ENCODE results near the gene RASGEF1B.

The RASGEF1B gene

DNA sequence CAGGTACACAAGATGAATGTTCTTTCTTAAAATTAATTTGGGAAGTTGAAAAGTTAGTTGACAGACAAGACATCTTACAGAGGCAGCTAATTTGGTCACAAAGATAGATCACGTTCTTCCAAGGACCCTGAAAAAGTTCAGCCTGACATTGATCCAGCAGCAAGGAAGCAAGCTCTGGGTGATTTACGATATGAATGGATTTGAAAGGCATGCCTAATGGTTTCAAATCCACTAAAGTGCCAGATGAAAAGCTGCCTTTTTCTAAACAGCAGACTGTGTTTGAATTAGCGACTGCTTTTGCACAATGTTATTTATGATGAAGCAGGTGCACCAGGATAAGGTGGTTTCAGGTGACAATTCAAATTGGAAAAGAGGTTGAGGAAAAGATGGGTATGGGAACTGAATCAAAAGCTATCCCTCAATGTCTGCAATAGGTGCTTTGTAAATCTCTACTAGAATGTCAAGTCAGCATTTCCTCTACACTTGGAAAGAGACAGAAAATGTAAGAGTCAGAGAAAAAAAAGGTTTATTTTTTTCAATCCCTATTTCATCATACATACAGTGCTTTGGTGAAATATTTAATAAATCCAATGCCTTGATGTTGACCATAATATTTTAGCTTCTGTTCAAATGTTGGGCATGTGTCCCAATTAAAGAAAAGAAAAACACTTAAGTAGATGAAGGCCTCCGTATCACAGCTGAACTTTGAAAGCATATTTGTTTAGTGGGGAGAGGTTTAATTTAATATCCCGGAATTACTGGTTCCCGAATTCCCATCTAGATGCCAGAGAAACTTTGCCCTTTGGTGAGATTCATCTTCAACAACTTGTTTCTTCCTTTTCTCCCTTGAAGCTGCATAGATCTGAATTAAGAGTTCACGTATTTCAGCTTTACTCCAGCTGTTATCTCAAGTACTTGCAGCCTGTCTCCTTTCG lies 6.0 kb downstream of the RASGEF1B start:
- peak; percentile 42 for DNase-seq (ENCODE audit: low spot score)

DNA sequence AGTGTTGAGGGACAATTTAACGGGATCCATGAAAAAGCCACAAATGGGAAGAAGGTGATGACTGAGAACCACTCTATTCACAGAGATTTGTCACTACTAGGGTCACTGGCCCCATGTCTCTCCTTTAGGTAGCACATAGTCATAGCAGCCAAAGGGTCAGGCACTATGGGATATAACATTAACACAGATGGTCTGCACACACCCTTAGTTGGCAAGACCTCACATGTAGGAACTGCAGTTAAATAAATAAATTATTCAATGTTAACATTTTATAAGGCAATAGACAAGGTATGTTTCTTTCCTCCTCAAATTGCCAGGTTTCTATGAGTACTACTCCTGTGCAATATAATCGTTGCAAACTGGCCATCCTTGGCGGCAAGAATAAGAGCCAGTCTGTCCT lies 10.9 kb downstream of the RASGEF1B start:
- DNase-seq (ENCODE audit: low spot score) = no peak

DNA sequence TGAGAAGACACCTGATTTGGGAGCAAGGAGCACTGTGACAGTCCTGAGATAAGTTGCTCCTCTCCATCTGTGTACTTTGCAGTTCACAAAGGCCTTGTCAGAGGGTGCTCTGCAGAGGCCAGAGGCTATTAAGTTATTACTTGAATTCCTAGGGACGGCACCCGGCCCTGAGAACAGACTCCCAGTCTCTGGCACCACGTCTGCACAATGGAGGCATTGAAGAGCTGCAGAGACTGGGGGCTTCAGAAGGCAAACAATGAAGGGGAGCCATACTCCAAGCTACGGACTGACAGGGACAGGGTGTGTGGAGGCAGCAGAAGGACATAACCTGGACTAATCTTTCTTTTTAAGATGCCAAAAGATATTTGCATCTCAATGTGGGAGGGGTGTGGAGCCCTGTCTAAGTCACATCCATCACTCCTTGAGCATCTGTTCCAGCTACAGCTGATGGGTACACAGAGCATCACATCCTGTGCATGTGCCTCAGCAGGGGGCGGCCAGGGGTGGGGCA lies 11.5 kb downstream of the RASGEF1B start:
- DNase-seq (ENCODE audit: low spot score) = no peak

GRCh38 chr4:81459228-81459627 lies 12.5 kb downstream of the RASGEF1B start:
- no peak for DNase-seq (ENCODE audit: low spot score)

GRCh38 chr4:81457921-81458520 lies 13.7 kb downstream of the RASGEF1B start:
- DNase-seq (ENCODE audit: low spot score) = no peak

DNA sequence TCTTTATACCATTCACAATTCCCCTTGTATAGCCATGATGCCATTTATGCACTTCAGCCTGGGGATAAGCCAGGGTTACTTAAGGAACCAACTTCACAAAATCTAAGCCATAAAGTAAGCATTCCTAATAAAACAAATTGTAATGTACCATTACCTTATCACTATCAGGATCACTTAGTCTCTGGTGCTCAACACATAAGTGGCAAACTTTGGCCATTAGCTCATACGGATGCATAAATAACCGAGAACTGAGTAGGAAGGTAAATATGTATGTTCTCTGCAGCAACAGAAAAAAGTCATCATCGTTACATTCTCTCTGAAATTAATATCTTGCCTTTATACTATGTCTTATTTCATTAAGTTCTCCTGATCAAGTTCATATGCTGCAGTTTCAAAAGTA lies 14.4 kb downstream of the RASGEF1B start:
- DNase-seq (ENCODE audit: low spot score) = no peak

- DNase-seq (ENCODE audit: low spot score) = no peak
These were observed 15.8 kb downstream of the RASGEF1B start for GRCh38 chr4:81455897-81456296.

- no peak for DNase-seq (ENCODE audit: low spot score)
These were observed 16.8 kb downstream of the RASGEF1B start for GRCh38 chr4:81454948-81455347.

DNA sequence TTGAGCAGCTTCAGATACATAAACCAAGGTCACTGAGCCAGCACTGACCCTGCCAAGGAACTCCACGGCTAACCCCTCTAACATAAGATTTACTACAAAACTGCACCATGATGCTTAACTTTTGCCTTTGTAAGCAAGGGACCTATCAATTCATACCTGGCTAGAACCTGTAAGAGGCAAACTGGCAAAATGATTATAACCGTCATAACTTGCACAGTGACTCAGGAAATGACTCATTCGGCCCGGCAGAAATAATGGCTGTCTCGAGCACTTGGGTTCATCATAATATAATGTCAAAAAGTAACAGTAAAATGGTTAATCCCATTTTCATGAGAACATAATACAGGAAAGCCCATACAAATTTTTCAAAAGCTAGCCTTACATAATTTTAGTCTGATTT lies 17.2 kb downstream of the RASGEF1B start:
- DNase-seq (ENCODE audit: low spot score) = peak; percentile 30

GRCh38 chr4:81453024-81453423 lies 18.7 kb downstream of the RASGEF1B start:
- no peak for DNase-seq (ENCODE audit: low spot score)

DNA sequence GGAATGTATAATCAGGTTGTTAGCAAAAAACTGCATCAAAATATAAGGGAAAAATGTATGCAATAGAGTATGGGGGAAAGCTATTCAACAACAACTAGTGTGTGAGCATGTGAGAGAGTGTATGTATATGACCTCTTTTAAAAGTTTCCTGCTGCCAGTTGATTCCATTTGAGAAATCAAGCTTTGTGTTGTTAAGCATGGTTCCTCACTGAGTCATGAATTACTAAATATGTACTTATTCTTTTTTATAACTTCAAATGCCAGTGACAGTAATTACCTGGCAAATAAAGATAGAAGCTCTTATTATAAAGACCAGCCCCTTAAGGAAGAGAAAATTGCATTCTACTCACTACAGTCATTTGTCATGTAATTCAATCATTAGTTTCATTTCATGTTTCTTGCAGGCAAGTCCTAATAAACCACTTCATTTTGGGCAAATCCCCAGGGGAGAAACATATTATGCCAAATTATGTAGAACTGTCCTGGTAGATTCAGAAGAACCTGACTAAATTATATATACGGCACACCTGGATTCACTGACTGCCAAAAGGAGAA lies 19.2 kb downstream of the RASGEF1B start:
- DNase-seq (ENCODE audit: low spot score) = no peak

- no peak for DNase-seq (ENCODE audit: low spot score)
These were observed 22.7 kb downstream of the RASGEF1B start for GRCh38 chr4:81449015-81449414.

- DNase-seq (ENCODE audit: low spot score) = no peak
These were observed 24.0 kb downstream of the RASGEF1B start for GRCh38 chr4:81447566-81448229.

DNA sequence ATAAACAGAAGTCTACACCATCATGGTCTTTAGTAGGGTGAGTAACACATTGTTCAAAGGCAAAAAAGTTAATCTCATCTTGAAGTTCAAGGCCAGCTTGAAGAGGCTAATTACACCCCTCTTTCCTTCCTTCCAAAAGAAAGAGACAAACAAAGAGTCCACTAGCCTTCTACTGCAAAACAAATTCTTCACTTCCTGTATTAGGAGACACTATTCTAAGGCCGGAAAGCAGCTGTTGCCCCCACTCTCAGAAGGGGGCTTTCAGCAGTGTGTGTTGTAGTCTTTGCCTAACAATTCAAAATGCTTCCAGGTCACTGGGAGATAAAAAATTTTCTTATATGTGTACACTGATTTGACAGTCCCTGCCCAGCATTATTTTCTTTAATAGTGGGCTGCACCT lies 25.1 kb downstream of the RASGEF1B start:
- DNase-seq (ENCODE audit: low spot score) = no peak

GRCh38 chr4:81445196-81445595 lies 26.5 kb downstream of the RASGEF1B start:
- no peak for DNase-seq (ENCODE audit: low spot score)

GRCh38 chr4:81442484-81443085 lies 29.1 kb downstream of the RASGEF1B start:
- no peak for DNase-seq (ENCODE audit: low spot score)

- DNase-seq (ENCODE audit: low spot score) = no peak
These were observed 30.8 kb downstream of the RASGEF1B start for GRCh38 chr4:81440949-81441348.

DNA sequence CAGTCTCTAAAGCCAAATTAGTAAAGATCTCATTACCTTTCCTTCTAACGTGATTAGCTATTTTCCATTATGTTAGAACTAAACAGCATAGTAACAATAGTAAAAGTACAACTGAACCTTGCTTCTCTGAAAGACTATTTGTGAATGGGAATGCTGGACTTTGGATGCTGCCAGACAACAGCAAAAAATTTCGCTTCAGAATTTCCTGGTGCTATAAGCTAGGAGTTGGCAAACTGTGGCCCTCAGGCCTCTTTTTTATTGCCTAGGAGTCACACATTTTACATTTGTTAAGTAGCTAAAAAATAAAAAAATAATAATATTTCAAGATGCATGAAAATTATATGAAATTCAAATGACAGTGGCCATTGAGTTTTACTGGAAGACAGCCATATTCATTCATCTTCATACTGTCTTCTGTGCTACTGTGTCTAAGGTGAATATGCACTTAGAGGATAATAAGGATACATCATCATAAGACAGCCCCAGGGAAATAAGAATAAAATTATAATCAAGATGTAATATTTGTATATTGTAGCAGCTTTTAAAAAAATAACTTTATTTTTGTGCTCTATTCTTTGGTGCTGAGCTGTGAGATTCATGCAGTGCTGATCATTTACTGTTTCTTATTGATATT lies 34.6 kb downstream of the RASGEF1B start:
- no peak for DNase-seq (ENCODE audit: low spot score)

DNA sequence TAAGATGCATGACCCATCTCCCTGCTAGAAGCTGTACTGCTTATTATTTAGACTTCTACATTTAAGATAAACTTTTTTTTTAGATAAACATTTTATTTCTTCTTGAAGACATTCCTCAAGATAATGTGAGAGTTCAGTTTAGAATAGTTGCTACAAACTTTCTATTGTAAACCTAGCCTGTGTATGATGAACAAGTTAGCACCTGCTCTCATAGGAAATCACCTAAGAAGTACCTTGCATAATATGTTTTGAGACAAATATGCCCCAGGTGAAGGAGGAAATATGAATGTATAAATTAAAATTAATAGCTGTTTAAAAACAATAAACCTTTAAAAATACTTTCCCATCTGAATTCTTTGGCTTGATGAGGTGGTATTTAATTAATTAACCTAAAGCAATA lies 35.6 kb downstream of the RASGEF1B start:
- DNase-seq (ENCODE audit: low spot score) = no peak

GRCh38 chr4:81432825-81433224 lies 38.9 kb downstream of the RASGEF1B start:
- no peak for DNase-seq (ENCODE audit: low spot score)

DNA sequence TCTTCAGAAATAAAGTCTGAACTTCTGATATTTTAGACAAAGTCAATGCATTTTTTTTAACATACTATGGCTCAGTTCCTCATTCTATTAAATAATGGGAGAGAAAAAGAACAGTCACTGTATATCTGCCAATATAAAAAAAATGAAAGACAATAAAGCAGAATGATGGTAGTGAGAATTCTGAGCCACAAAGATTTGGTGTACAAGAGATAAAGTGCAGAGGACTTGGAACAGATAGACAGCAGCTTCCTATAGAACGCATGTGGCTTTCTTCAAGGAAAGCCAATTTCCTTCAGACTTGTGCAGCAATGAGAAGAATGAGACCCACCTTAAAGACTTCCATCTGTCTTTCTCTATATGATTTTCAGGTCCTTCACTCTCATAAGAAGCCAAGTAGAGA lies 39.7 kb downstream of the RASGEF1B start:
- no peak for DNase-seq (ENCODE audit: low spot score)

DNA sequence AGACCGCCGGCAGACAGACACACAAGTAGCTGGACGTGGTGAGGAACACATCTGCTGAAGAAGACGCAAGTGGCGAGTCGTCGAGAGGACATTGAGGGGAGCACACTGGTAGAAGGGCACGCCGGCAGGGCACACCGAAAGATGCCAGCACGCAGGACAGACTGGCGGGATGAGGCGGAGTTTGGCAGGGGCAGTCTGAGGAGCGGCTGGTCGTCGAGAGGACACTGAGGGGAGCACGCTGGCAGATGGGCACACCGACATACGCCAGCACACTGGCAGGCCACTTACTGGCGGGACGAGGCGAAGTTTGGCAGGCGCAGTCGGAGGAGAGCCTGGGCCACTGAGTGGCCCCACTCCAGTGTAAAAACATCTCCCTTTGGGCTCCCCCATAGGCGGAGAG lies 42.1 kb downstream of the RASGEF1B start:
- DNase-seq (ENCODE audit: low spot score) = no peak
